Natural killer cell (primary cell): Measurements from ENCODE around the gene SCP2. TPM values are rescaled to one million over a fixed set of nuclear protein-coding genes. Genes with fewer than 3 reads are reported as not detected.

Source experiments
- ATAC-seq, 3 donors: fragments of 150-1000 bp in 2 of 3; fragments of 200-7000 bp in 1 of 3; cut with Tn5 transposase; 1 replicate in 1 of 3; 2 replicates in 2 of 3; pipeline ENCODE4 v1.10.0; 2021; ENCODE audit warnings: mild to moderate bottlenecking in 2 of 3, moderate library complexity in 2 of 3
- DNase-seq, 2 donors: peaks; one replicate each; pipeline versions ENCODE4 v3.0.0 to v3.0.0-alpha.2; 2013 to 2021; ENCODE audit warnings: mixed read lengths in 1 of 2
- H3K27ac ChIP-seq: one replicate; pipeline ENCODE4 v1.5.1; 2013; ENCODE audit warnings: mild to moderate bottlenecking, low read length
- H3K27me3 ChIP-seq: one replicate; pipeline ENCODE4 v1.6.1; 2013; ENCODE audit warnings: low read length; ENCODE audit not compliant: control insufficient read depth, insufficient read depth
- H3K36me3 ChIP-seq: one replicate; pipeline ENCODE4 v1.6.1; 2013; ENCODE audit warnings: low read length; ENCODE audit not compliant: control insufficient read depth, insufficient read depth
- H3K4me1 ChIP-seq: one replicate; pipeline ENCODE4 v1.6.1; 2013; ENCODE audit warnings: low read length; ENCODE audit not compliant: control insufficient read depth, insufficient read depth
- H3K4me3 ChIP-seq: one replicate; pipeline ENCODE4 v1.5.1; 2013; ENCODE audit warnings: low read length
- H3K9me3 ChIP-seq: one replicate; pipeline ENCODE4 v1.6.1; 2013; ENCODE audit warnings: low read length; ENCODE audit not compliant: control insufficient read depth, insufficient read depth
- H3K27ac Mint-ChIP-seq, 2 donors: one replicate each; pipeline ENCODE4 v1.8.0; 2022; ENCODE audit warnings: mild to moderate bottlenecking in 2 of 2, mixed read lengths in 2 of 2, moderate library complexity in 1 of 2
- H3K27me3 Mint-ChIP-seq, 2 donors: one replicate each; pipeline ENCODE4 v1.8.0; 2022; ENCODE audit warnings: low read depth in 2 of 2, mixed read lengths in 2 of 2
- H3K36me3 Mint-ChIP-seq: one replicate; pipeline ENCODE4 v1.8.0; 2022; ENCODE audit warnings: mixed read lengths
- H3K4me1 Mint-ChIP-seq, 2 donors: one replicate each; pipeline ENCODE4 v1.8.0; 2022; ENCODE audit warnings: mixed read lengths in 2 of 2
- H3K4me3 Mint-ChIP-seq: one replicate; pipeline ENCODE4 v1.8.0; 2022; ENCODE audit warnings: mild to moderate bottlenecking, moderate library complexity, mixed read lengths
- H3K9me3 Mint-ChIP-seq, 2 donors: one replicate each; pipeline ENCODE4 v1.8.0; 2022; ENCODE audit warnings: mixed read lengths in 2 of 2
- whole genome bisulfite sequencing: methylation state at CpG from one replicate; pipeline ENCODE4 v1.1.7; 2013; ENCODE audit warnings: missing lambda C conversion rate; ENCODE audit not compliant: insufficient coverage; 5-methylcytosine and 5-hydroxymethylcytosine counted together
- intact Hi-C: fragments of 100-400 bp; cut with micrococcal nuclease; formaldehyde crosslinking; loops from one replicate; pipeline ENCODE4 v1.14.2; 2022
- total RNA-seq, 4 donors: library from RNA; stranded (reverse); fragments of 120-200 nt in 1 of 4; gene quantifications; one replicate each; pipeline versions ENCODE4 v1.2.3 to v1.2.4, GENCODE V29; 2013 to 2022
- TF ChIP-seq, protein P1 (sequence below): fragments of 200-600 bp; IDR thresholded peaks from one replicate; pipeline ENCODE4 v1.8.0; 2022; ENCODE audit warnings: antibody characterized with exemption

Gene SCP2
- total RNA-seq, 3 donors from 2014 or later (not counting 1 experiment from before 2014, with no cell fraction given), result 90.0 to 118 (median 105) TPM

DNA sequence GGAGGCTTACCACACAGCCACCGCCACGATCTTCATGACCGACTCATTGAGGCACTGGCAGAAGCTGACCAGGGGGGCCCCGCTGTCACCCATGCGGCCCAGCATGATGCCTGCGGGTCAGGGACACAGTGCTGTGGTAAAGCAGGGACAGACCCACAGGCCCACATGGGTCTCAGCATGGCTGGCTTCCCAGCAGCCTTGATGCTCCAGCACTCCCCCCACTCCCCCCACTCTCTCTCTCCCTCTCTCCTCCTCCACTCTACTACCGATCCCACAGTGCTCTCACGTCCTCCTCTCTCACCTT lies 166.3 kb downstream of the SCP2 start:
- DNase-seq (no peak), ATAC-seq (no peak)
- WGBS, result 94% methylated on average over 8 of the region's 8 CpGs
- Histone ChIP-seq H3K36me3 (no peaks in the 10 kb centered on the region), H3K27ac (no peak overlapping the region), H3K4me3 (no peak overlapping the region), H3K27me3 (no peaks in the 10 kb centered on the region), H3K9me3 (peaks cover 4% of the 10 kb centered on the region), H3K4me1 (peaks cover 11% of the 10 kb centered on the region)
- intact Hi-C loops, result no loop called here
- Mint-ChIP-seq H3K4me3 (no peak overlapping the region), H3K27ac (no peak overlapping the region), H3K9me3 (no peaks in the 10 kb centered on the region), H3K27me3 (no peaks in the 10 kb centered on the region), H3K36me3 (no peaks in the 10 kb centered on the region), H3K4me1 (peaks cover 0 to 5% of the 10 kb centered on the region in 2 donors)
- TF ChIP-seq, protein P1, sequence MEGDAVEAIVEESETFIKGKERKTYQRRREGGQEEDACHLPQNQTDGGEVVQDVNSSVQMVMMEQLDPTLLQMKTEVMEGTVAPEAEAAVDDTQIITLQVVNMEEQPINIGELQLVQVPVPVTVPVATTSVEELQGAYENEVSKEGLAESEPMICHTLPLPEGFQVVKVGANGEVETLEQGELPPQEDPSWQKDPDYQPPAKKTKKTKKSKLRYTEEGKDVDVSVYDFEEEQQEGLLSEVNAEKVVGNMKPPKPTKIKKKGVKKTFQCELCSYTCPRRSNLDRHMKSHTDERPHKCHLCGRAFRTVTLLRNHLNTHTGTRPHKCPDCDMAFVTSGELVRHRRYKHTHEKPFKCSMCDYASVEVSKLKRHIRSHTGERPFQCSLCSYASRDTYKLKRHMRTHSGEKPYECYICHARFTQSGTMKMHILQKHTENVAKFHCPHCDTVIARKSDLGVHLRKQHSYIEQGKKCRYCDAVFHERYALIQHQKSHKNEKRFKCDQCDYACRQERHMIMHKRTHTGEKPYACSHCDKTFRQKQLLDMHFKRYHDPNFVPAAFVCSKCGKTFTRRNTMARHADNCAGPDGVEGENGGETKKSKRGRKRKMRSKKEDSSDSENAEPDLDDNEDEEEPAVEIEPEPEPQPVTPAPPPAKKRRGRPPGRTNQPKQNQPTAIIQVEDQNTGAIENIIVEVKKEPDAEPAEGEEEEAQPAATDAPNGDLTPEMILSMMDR, result no peak

DNA sequence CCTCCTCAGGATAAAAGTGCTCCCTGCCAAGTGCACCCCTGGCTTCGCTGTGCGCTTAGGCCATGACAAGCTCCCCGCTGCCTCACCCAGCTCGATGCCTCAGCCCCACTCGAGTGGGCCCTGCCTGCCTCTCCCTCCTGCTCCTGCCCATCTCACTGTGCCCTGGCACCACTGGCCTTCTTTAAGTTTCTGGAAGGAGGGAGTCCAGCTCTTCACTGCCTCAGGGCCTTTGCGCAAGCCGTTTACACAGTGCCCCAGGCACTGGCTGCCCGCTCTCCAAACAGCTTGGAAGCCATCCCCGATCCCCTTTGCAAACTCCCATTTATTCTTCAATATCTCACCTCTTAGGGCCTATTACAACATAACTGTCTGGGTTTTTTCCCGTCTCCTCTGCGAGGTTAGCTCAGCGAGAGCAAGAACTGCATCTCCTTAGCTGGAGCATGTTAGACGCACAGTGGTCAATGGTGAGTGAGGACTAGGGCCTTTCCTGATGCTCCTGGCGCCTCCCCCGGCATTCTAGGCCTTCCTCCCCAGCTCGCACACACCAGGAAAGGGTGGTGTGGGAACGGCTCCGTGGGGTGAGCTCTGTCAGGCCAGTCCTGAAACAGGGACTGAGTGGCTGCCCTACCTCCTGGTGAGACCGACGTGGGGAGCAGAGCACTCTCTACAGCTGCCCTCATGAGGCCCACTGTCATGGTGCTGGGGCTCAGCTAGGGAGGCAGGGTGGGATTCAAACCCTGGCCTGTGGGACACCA lies 166.9 kb downstream of the SCP2 start:
- DNase-seq, result no peak
- TF ChIP-seq, protein P1, result no peak
- no peak overlapping the region for H3K27ac ChIP-seq
- peaks cover 4% of the 10 kb centered on the region for H3K9me3 ChIP-seq
- ATAC-seq, result no peak
- Mint-ChIP-seq H3K4me1 (peaks cover 0 to 5% of the 10 kb centered on the region in 2 donors), H3K9me3 (no peaks in the 10 kb centered on the region), H3K27ac (no peak overlapping the region), H3K27me3 (no peaks in the 10 kb centered on the region), H3K4me3 (no peak overlapping the region), H3K36me3 (no peaks in the 10 kb centered on the region)
- peaks cover 11% of the 10 kb centered on the region for H3K4me1 ChIP-seq
- H3K27me3 ChIP-seq, result no peaks in the 10 kb centered on the region
- H3K4me3 ChIP-seq, result no peak overlapping the region
- WGBS, result 95% methylated on average over 20 of the region's 20 CpGs
- intact Hi-C loops, result no loop called here
- H3K36me3 ChIP-seq, result no peaks in the 10 kb centered on the region

DNA sequence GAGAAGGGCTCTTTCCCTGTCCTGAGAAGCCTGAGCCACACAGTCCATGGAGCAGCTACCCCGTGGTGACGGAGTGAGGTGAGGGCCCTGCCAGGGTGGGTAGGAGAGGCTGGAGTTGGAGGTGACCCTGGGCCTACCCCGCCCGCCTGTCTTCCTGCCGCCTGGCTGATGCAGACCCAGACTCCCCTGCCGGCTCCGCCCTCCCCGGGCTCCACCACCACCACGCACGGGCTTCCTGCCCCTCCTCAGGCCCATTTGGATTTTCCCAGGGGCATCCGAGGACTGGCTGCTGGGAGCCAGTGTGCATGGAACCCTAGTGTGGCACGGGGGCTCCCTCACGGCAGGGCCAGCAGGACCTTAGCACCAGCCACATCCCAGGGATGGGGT lies 167.4 kb downstream of the SCP2 start:
- Mint-ChIP-seq H3K27me3 (no peaks in the 10 kb centered on the region), H3K9me3 (no peaks in the 10 kb centered on the region), H3K4me3 (no peak overlapping the region), H3K27ac (no peak overlapping the region), H3K36me3 (no peaks in the 10 kb centered on the region), H3K4me1 (peaks cover 0 to 5% of the 10 kb centered on the region in 2 donors)
- Histone ChIP-seq H3K27me3 (no peaks in the 10 kb centered on the region), H3K4me1 (peaks cover 11% of the 10 kb centered on the region), H3K36me3 (no peaks in the 10 kb centered on the region), H3K27ac (no peak overlapping the region), H3K9me3 (peaks cover 4% of the 10 kb centered on the region), H3K4me3 (no peak overlapping the region)
- DNase-seq (no peak), ATAC-seq (no peak)
- intact Hi-C loops, result no loop called here
- TF ChIP-seq, protein P1, result no peak
- WGBS, result 87% methylated on average over 13 of the region's 13 CpGs

Other genes starting within 250 kb of the SCP2 start
- gene COA7, start 228.9 kb upstream of the SCP2 start, total RNA-seq, result 1 to 10 TPM; 1.8 to 4.7 (median 3.9) TPM
- 10 to 100 TPM in 2 of 3 donors, 1 to 10 TPM in 1; 7.4 to 11.8 (median 10.7) TPM for gene ZYG11B, start 200.8 kb upstream of the SCP2 start, total RNA-seq
- under 1 TPM in 1 of 3 donors, not detected in 2; 0.58 TPM for gene ZYG11A, start 84.5 kb upstream of the SCP2 start, total RNA-seq
- gene ECHDC2, start 5.5 kb upstream of the SCP2 start, total RNA-seq, result 100 to 1,000 TPM; 129 to 174 (median 138) TPM
- 10 to 100 TPM in 2 of 3 donors, 1 to 10 TPM in 1; 8.8 to 13.2 (median 11.2) TPM for gene PODN, start 134.9 kb downstream of the SCP2 start, total RNA-seq
- gene SLC1A7, start 215.4 kb downstream of the SCP2 start, total RNA-seq, result 10 to 100 TPM; 16.0 to 23.9 (median 20.5) TPM